Caki2 (cell line): ENCODE data around the gene MRPS5. TPM values are rescaled to one million over a fixed set of nuclear protein-coding genes. Genes with fewer than 3 reads are reported as not detected.

Experiments
- DNase-seq: peaks from one replicate; pipeline ENCODE4 v3.0.0-alpha.2; 2015; ENCODE audit warnings: low read depth
- in situ Hi-C: cut with HindIII; loops from 2 replicates; pipeline ENCODE4 v1.10.0; 2016; ENCODE audit warnings: low sequenced_read_pairs, low pct_unique_long_range_greater_than_20kb, mixed read lengths
- total RNA-seq: library from RNA; depleted of rRNA; stranded (reverse); fragments of >200 nt; shearing (Covaris generic); gene quantifications from 2 replicates; pipeline ENCODE4 v1.2.3, GENCODE V29; 2014; ENCODE audit warnings: low replicate concordance

The MRPS5 gene
- total RNA-seq, 1 experiment from 2014 or later, result 104 TPM

- no peak for DNase-seq
- in situ Hi-C loops, result no loop called here
Observed at GRCh38 chr2:95052804-95053479, 68.7 kb downstream of the MRPS5 start.

GRCh38 chr2:95052307-95052706 lies 69.3 kb downstream of the MRPS5 start:
- peak; percentile 98 for DNase-seq
- in situ Hi-C loops, result no loop called here

GRCh38 chr2:95051626-95052025 lies 70.0 kb downstream of the MRPS5 start:
- DNase-seq, result no peak
- in situ Hi-C loops, result no loop called here

GRCh38 chr2:95050385-95051300 lies 71.0 kb downstream of the MRPS5 start:
- in situ Hi-C loops, result no loop called here
- no peak for DNase-seq

- in situ Hi-C loops, result no loop called here
- DNase-seq, result no peak
Observed at GRCh38 chr2:95049961-95050360, 71.6 kb downstream of the MRPS5 start.

GRCh38 chr2:95049683-95049955 lies 72.0 kb downstream of the MRPS5 start:
- in situ Hi-C loops, result no loop called here
- no peak for DNase-seq

- in situ Hi-C loops, result no loop called here
- DNase-seq, result peak; percentile 56
Observed at GRCh38 chr2:95048825-95049682, 72.6 kb downstream of the MRPS5 start.

- DNase-seq, result no peak
- in situ Hi-C loops, result no loop called here
Observed at GRCh38 chr2:95047629-95048510, 73.7 kb downstream of the MRPS5 start.

GRCh38 chr2:95046371-95047112 lies 75.1 kb downstream of the MRPS5 start:
- in situ Hi-C loops, result no loop called here
- no peak for DNase-seq

- in situ Hi-C loops, result no loop called here
- DNase-seq, result no peak
Observed at GRCh38 chr2:95044601-95045000, 77.0 kb downstream of the MRPS5 start.

GRCh38 chr2:95043300-95044093 lies 78.1 kb downstream of the MRPS5 start:
- in situ Hi-C loops, result no loop called here
- peak; percentile 90 for DNase-seq

GRCh38 chr2:95042472-95043271 lies 78.9 kb downstream of the MRPS5 start:
- in situ Hi-C loops, result no loop called here
- DNase-seq, result no peak

- DNase-seq, result no peak
- in situ Hi-C loops, result no loop called here
Observed at GRCh38 chr2:95041824-95042442, 79.7 kb downstream of the MRPS5 start.

- no peak for DNase-seq
- in situ Hi-C loops, result no loop called here
Observed at GRCh38 chr2:95041060-95041823, 80.4 kb downstream of the MRPS5 start.

- in situ Hi-C loops, result no loop called here
- DNase-seq, result no peak
Observed at GRCh38 chr2:95040426-95040825, 81.2 kb downstream of the MRPS5 start.
